ENCODE results near the gene CDH23. TPM values are rescaled to one million over a fixed set of nuclear protein-coding genes. Genes with fewer than 3 reads are reported as not detected.
A peak's percentile ranks its signal among the peaks of the same experiment; 100 is the strongest.

Gene CDH23
- total and polyA plus RNA-seq, 8 donors, result 3.4 to 64.6 (median 9.9) TPM

- Histone ChIP-seq H3K27ac (no peak overlapping the region), H3K36me3 (no peaks in the 10 kb centered on the region), H3K4me3 (no peak overlapping the region), H3K9me3 (no peaks in the 10 kb centered on the region), H3K27me3 (peaks cover 0 to 3% (median 0%) of the 10 kb centered on the region in 4 donors), H3K4me1 (peaks cover 0 to 10% (median 5%) of the 10 kb centered on the region in 3 donors)
- FAIRE-seq (no peak), DNase-seq (no peak), ATAC-seq (no peak)
- intact Hi-C loops (cut with DNase I), result loop anchor here in 2 of 3 donors (5.0 kb wide), 1 partner anchor 177 kb away; no protein-coding TSS in a partner anchor
- TF ChIP-seq, protein P1, sequence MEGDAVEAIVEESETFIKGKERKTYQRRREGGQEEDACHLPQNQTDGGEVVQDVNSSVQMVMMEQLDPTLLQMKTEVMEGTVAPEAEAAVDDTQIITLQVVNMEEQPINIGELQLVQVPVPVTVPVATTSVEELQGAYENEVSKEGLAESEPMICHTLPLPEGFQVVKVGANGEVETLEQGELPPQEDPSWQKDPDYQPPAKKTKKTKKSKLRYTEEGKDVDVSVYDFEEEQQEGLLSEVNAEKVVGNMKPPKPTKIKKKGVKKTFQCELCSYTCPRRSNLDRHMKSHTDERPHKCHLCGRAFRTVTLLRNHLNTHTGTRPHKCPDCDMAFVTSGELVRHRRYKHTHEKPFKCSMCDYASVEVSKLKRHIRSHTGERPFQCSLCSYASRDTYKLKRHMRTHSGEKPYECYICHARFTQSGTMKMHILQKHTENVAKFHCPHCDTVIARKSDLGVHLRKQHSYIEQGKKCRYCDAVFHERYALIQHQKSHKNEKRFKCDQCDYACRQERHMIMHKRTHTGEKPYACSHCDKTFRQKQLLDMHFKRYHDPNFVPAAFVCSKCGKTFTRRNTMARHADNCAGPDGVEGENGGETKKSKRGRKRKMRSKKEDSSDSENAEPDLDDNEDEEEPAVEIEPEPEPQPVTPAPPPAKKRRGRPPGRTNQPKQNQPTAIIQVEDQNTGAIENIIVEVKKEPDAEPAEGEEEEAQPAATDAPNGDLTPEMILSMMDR (IDR thresholded peaks at IDR 0.05), result no peak
- WGBS, 2 donors, result 87 to 92% methylated on average over 11 of the region's 11 CpGs
Measured at GRCh38 chr10:71394926-71395562, 1.7 kb upstream of the CDH23 start.

DNA sequence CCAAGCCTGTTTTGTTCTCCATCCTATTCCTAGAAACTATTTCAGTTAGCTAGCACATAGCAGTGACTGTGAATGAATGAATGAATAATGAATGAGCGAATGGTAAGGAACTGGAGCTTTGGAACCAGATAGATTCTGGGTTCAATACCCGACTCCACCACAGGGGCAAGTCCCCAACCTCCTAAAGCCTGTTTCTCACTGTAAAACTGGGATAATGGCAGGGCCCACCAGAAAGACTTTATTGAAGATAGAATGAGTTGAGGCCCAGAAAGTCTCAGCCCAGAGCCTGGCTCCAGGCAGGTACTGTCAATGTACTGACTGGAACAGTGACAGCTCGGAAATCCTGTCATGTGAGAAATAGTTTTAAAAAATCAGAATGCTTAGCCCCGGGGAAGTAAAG lies 1.1 kb upstream of the CDH23 start:
- intact Hi-C loops (cut with DNase I), result loop anchor here in 1 of 3 donors (5.0 kb wide), 1 partner anchor 177 kb away; no protein-coding TSS in a partner anchor
- Histone ChIP-seq H3K4me1 (peaks cover 0 to 10% (median 5%) of the 10 kb centered on the region in 3 donors), H3K4me3 (no peak overlapping the region), H3K9me3 (no peaks in the 10 kb centered on the region), H3K36me3 (no peaks in the 10 kb centered on the region), H3K27me3 (peaks cover 0 to 3% (median 0%) of the 10 kb centered on the region in 4 donors), H3K27ac (no peak overlapping the region)
- 90 to 93% methylated on average over 4 of the region's 4 CpGs for WGBS, 2 donors
- TF ChIP-seq, protein P1 (IDR thresholded peaks at IDR 0.05), result no peak
- no peak for FAIRE-seq
- DNase-seq, result no peak
- no peak for ATAC-seq

- H3K27ac ChIP-seq, result no peak overlapping the region
- DNase-seq (peak; percentile 39 to 72 (median 57)), ATAC-seq (peak; percentile 79 to 88 (median 86)), FAIRE-seq (no peak)
- H3K4me1 ChIP-seq, result peaks cover 0 to 10% (median 5%) of the 10 kb centered on the region in 3 donors
- WGBS, 2 donors, result 36 to 39% methylated on average over 35 to 46 of the region's 46 CpGs
- no peaks in the 10 kb centered on the region for H3K36me3 ChIP-seq
- TF ChIP-seq, protein P1 (IDR thresholded peaks at IDR 0.05), result peak in 2 of 4 donors; percentile 30 to 36
- H3K4me3 ChIP-seq, result peak overlapping the region in 3 of 4 donors; percentile 8 to 51 (median 38)
- intact Hi-C loops (cut with DNase I), result loop anchor here in 1 of 3 donors (5.0 kb wide), 1 partner anchor 176 kb away; no protein-coding TSS in a partner anchor
- H3K9me3 ChIP-seq, result no peaks in the 10 kb centered on the region
- H3K27me3 ChIP-seq, result peaks cover 0 to 3% (median 0%) of the 10 kb centered on the region in 4 donors
Measured at GRCh38 chr10:71396084-71396710, 523 bp upstream of the CDH23 start.

- WGBS, 2 donors, result 2% methylated on average over 64 to 82 of the region's 82 CpGs
- DNase-seq (peak in 2 of 6 donors; percentile 65 to 77), FAIRE-seq (no peak), ATAC-seq (peak; percentile 28 to 41 (median 32))
- Histone ChIP-seq H3K4me1 (peaks cover 0 to 10% (median 5%) of the 10 kb centered on the region in 3 donors), H3K4me3 (peak overlapping the region; percentile 11 to 51 (median 27)), H3K27ac (no peak overlapping the region), H3K36me3 (no peaks in the 10 kb centered on the region), H3K27me3 (peaks cover 0 to 7% (median 0%) of the 10 kb centered on the region in 4 donors), H3K9me3 (no peaks in the 10 kb centered on the region)
- TF ChIP-seq, protein P1 (IDR thresholded peaks at IDR 0.05), result no peak
- intact Hi-C loops (cut with DNase I), result loop anchor here in 1 of 3 donors (5.0 kb wide), 1 partner anchor 175 kb away; no protein-coding TSS in a partner anchor
Measured at GRCh38 chr10:71397296-71398212, 834 bp downstream of the CDH23 start.
